ENCODE data around the gene AFDN.

The AFDN gene

GRCh38 chr6:167896648-167897047 is 69.9 kb downstream of the AFDN start:
- Histone ChIP-seq H3K9ac (ENCODE audit: low read length) (no peak overlapping the region), H3K36me3 (ENCODE audit: insufficient read depth, low read length) (peaks cover 6% of the 10 kb centered on the region), H3K27me3 (ENCODE audit: control insufficient read depth in 1 of 2, insufficient read depth in 2 of 2, low read length in 2 of 2) (no peaks in the 10 kb centered on the region), H3K9me3 (ENCODE audit: low read length) (no peaks in the 10 kb centered on the region), H3K27ac (ENCODE audit: low read depth, low read length) (no peak overlapping the region), H3K4me3 (ENCODE audit: low read depth in 1 of 2, low read length in 2 of 2) (no peak overlapping the region), H3K4me1 (ENCODE audit: insufficient read depth, low read length) (no peaks in the 10 kb centered on the region)

- H3K9me3 ChIP-seq (ENCODE audit: low read length): no peaks in the 10 kb centered on the region
- peaks cover 16% of the 10 kb centered on the region for H3K36me3 ChIP-seq (ENCODE audit: insufficient read depth, low read length)
- no peak overlapping the region for H3K9ac ChIP-seq (ENCODE audit: low read length)
- H3K4me3 ChIP-seq (ENCODE audit: low read depth in 1 of 2, low read length in 2 of 2): no peak overlapping the region
- no peaks in the 10 kb centered on the region for H3K4me1 ChIP-seq (ENCODE audit: insufficient read depth, low read length)
- H3K27me3 ChIP-seq (ENCODE audit: control insufficient read depth in 1 of 2, insufficient read depth in 2 of 2, low read length in 2 of 2): no peaks in the 10 kb centered on the region
- H3K27ac ChIP-seq (ENCODE audit: low read depth, low read length): no peak overlapping the region
Observed at GRCh38 chr6:167898673-167899311, 72.1 kb downstream of the AFDN start.

GRCh38 chr6:167904791-167905190 is 78.1 kb downstream of the AFDN start:
- Histone ChIP-seq H3K4me1 (ENCODE audit: insufficient read depth, low read length) (no peaks in the 10 kb centered on the region), H3K9ac (ENCODE audit: low read length) (no peak overlapping the region), H3K27ac (ENCODE audit: low read depth, low read length) (no peak overlapping the region), H3K36me3 (ENCODE audit: insufficient read depth, low read length) (peaks cover 24% of the 10 kb centered on the region), H3K9me3 (ENCODE audit: low read length) (no peaks in the 10 kb centered on the region), H3K27me3 (ENCODE audit: control insufficient read depth in 1 of 2, insufficient read depth in 2 of 2, low read length in 2 of 2) (no peaks in the 10 kb centered on the region), H3K4me3 (ENCODE audit: low read depth in 1 of 2, low read length in 2 of 2) (no peak overlapping the region)

GRCh38 chr6:167906899-167907298 is 80.2 kb downstream of the AFDN start:
- no peaks in the 10 kb centered on the region for H3K4me1 ChIP-seq (ENCODE audit: insufficient read depth, low read length)
- no peak overlapping the region for H3K4me3 ChIP-seq (ENCODE audit: low read depth in 1 of 2, low read length in 2 of 2)
- no peak overlapping the region for H3K9ac ChIP-seq (ENCODE audit: low read length)
- H3K27me3 ChIP-seq (ENCODE audit: control insufficient read depth in 1 of 2, insufficient read depth in 2 of 2, low read length in 2 of 2): no peaks in the 10 kb centered on the region
- H3K27ac ChIP-seq (ENCODE audit: low read depth, low read length): no peak overlapping the region
- H3K9me3 ChIP-seq (ENCODE audit: low read length): no peaks in the 10 kb centered on the region
- peaks cover 24% of the 10 kb centered on the region for H3K36me3 ChIP-seq (ENCODE audit: insufficient read depth, low read length)

GRCh38 chr6:167907837-167908681 is 81.3 kb downstream of the AFDN start:
- H3K36me3 ChIP-seq (ENCODE audit: insufficient read depth, low read length): peaks cover 24% of the 10 kb centered on the region
- no peak overlapping the region for H3K27ac ChIP-seq (ENCODE audit: low read depth, low read length)
- no peaks in the 10 kb centered on the region for H3K4me1 ChIP-seq (ENCODE audit: insufficient read depth, low read length)
- H3K27me3 ChIP-seq (ENCODE audit: control insufficient read depth in 1 of 2, insufficient read depth in 2 of 2, low read length in 2 of 2): no peaks in the 10 kb centered on the region
- H3K9me3 ChIP-seq (ENCODE audit: low read length): no peaks in the 10 kb centered on the region
- H3K4me3 ChIP-seq (ENCODE audit: low read depth in 1 of 2, low read length in 2 of 2): no peak overlapping the region
- H3K9ac ChIP-seq (ENCODE audit: low read length): no peak overlapping the region

- Histone ChIP-seq H3K36me3 (ENCODE audit: insufficient read depth, low read length) (peaks cover 27% of the 10 kb centered on the region), H3K9ac (ENCODE audit: low read length) (no peak overlapping the region), H3K27ac (ENCODE audit: low read depth, low read length) (no peak overlapping the region), H3K4me1 (ENCODE audit: insufficient read depth, low read length) (no peaks in the 10 kb centered on the region), H3K4me3 (ENCODE audit: low read depth in 1 of 2, low read length in 2 of 2) (no peak overlapping the region), H3K27me3 (ENCODE audit: control insufficient read depth in 1 of 2, insufficient read depth in 2 of 2, low read length in 2 of 2) (no peaks in the 10 kb centered on the region), H3K9me3 (ENCODE audit: low read length) (no peaks in the 10 kb centered on the region)
Observed at GRCh38 chr6:167910007-167910406, 83.3 kb downstream of the AFDN start.

- H3K27ac ChIP-seq (ENCODE audit: low read depth, low read length): no peak overlapping the region
- no peak overlapping the region for H3K9ac ChIP-seq (ENCODE audit: low read length)
- no peaks in the 10 kb centered on the region for H3K4me1 ChIP-seq (ENCODE audit: insufficient read depth, low read length)
- no peak overlapping the region for H3K4me3 ChIP-seq (ENCODE audit: low read depth in 1 of 2, low read length in 2 of 2)
- peaks cover 32% of the 10 kb centered on the region for H3K36me3 ChIP-seq (ENCODE audit: insufficient read depth, low read length)
- H3K27me3 ChIP-seq (ENCODE audit: control insufficient read depth in 1 of 2, insufficient read depth in 2 of 2, low read length in 2 of 2): no peaks in the 10 kb centered on the region
- no peaks in the 10 kb centered on the region for H3K9me3 ChIP-seq (ENCODE audit: low read length)
Observed at GRCh38 chr6:167910652-167911051, 83.9 kb downstream of the AFDN start.

- Histone ChIP-seq H3K9me3 (ENCODE audit: low read length) (no peaks in the 10 kb centered on the region), H3K36me3 (ENCODE audit: insufficient read depth, low read length) (peaks cover 43% of the 10 kb centered on the region), H3K27me3 (ENCODE audit: control insufficient read depth in 1 of 2, insufficient read depth in 2 of 2, low read length in 2 of 2) (no peaks in the 10 kb centered on the region), H3K4me1 (ENCODE audit: insufficient read depth, low read length) (no peaks in the 10 kb centered on the region), H3K4me3 (ENCODE audit: low read depth in 1 of 2, low read length in 2 of 2) (no peak overlapping the region), H3K27ac (ENCODE audit: low read depth, low read length) (no peak overlapping the region), H3K9ac (ENCODE audit: low read length) (no peak overlapping the region)
Observed at GRCh38 chr6:167912494-167912893, 85.8 kb downstream of the AFDN start.

GRCh38 chr6:167913699-167914098 is 87.0 kb downstream of the AFDN start:
- H3K36me3 ChIP-seq (ENCODE audit: insufficient read depth, low read length): peaks cover 45% of the 10 kb centered on the region
- H3K9me3 ChIP-seq (ENCODE audit: low read length): no peaks in the 10 kb centered on the region
- no peak overlapping the region for H3K4me3 ChIP-seq (ENCODE audit: low read depth in 1 of 2, low read length in 2 of 2)
- H3K4me1 ChIP-seq (ENCODE audit: insufficient read depth, low read length): no peaks in the 10 kb centered on the region
- no peak overlapping the region for H3K27ac ChIP-seq (ENCODE audit: low read depth, low read length)
- H3K9ac ChIP-seq (ENCODE audit: low read length): no peak overlapping the region
- no peaks in the 10 kb centered on the region for H3K27me3 ChIP-seq (ENCODE audit: control insufficient read depth in 1 of 2, insufficient read depth in 2 of 2, low read length in 2 of 2)

- Histone ChIP-seq H3K9ac (ENCODE audit: low read length) (no peak overlapping the region), H3K27ac (ENCODE audit: low read depth, low read length) (no peak overlapping the region), H3K4me1 (ENCODE audit: insufficient read depth, low read length) (no peaks in the 10 kb centered on the region), H3K27me3 (ENCODE audit: control insufficient read depth in 1 of 2, insufficient read depth in 2 of 2, low read length in 2 of 2) (no peaks in the 10 kb centered on the region), H3K9me3 (ENCODE audit: low read length) (no peaks in the 10 kb centered on the region), H3K4me3 (ENCODE audit: low read depth in 1 of 2, low read length in 2 of 2) (no peak overlapping the region), H3K36me3 (ENCODE audit: insufficient read depth, low read length) (peaks cover 54% of the 10 kb centered on the region)
Observed at GRCh38 chr6:167915139-167915538, 88.4 kb downstream of the AFDN start.

GRCh38 chr6:167917551-167918154 is 90.9 kb downstream of the AFDN start:
- H3K9ac ChIP-seq (ENCODE audit: low read length): no peak overlapping the region
- no peaks in the 10 kb centered on the region for H3K27me3 ChIP-seq (ENCODE audit: control insufficient read depth in 1 of 2, insufficient read depth in 2 of 2, low read length in 2 of 2)
- peaks cover 54% of the 10 kb centered on the region for H3K36me3 ChIP-seq (ENCODE audit: insufficient read depth, low read length)
- H3K4me1 ChIP-seq (ENCODE audit: insufficient read depth, low read length): no peaks in the 10 kb centered on the region
- H3K27ac ChIP-seq (ENCODE audit: low read depth, low read length): no peak overlapping the region
- H3K4me3 ChIP-seq (ENCODE audit: low read depth in 1 of 2, low read length in 2 of 2): no peak overlapping the region
- no peaks in the 10 kb centered on the region for H3K9me3 ChIP-seq (ENCODE audit: low read length)

All from muscle layer of colon (tissue), 2 donors.